Neural cell (in vitro differentiated cells): ENCODE measurements around the gene LRMDA.
A peak's percentile ranks its signal among the peaks of the same experiment; 100 is the strongest.

Source experiments
- EP300 ChIP-seq: fragments of 450-650 bp; conservative IDR thresholded peaks from 2 replicates; pipeline ENCODE4 v1.6.1; 2014; ENCODE audit warnings: antibody characterized with exemption, mild to moderate bottlenecking, moderate library complexity; ENCODE audit not compliant: poor library complexity, severe bottlenecking
- EZH2 ChIP-seq: fragments of 200-600, 300-800 bp; shearing (Covaris generic), sonication (generic); IDR thresholded peaks from 2 replicates; pipeline ENCODE4 v1.6.1; 2014; ENCODE audit warnings: antibody characterized with exemption, low read length, borderline replicate concordance, mild to moderate bottlenecking; ENCODE audit not compliant: insufficient read depth, poor library complexity, severe bottlenecking
- MXI1 ChIP-seq: fragments of 450-650 bp; conservative IDR thresholded peaks from 2 replicates; pipeline ENCODE4 v1.6.1; 2014; ENCODE audit warnings: antibody characterized with exemption, mild to moderate bottlenecking; ENCODE audit not compliant: poor library complexity, severe bottlenecking
- POLR2AphosphoS5 ChIP-seq: IDR thresholded peaks from 2 replicates; pipeline ENCODE4 v1.6.1; 2012
- RAD21 ChIP-seq: fragments of 450-650 bp; conservative IDR thresholded peaks from 2 replicates; pipeline ENCODE4 v1.6.1; 2014; ENCODE audit warnings: antibody characterized with exemption, mild to moderate bottlenecking, moderate library complexity
- SMC3 ChIP-seq: fragments of 450-650 bp; conservative IDR thresholded peaks from 2 replicates; pipeline ENCODE4 v1.6.1; 2014; ENCODE audit warnings: antibody characterized with exemption, mild to moderate bottlenecking, moderate library complexity; ENCODE audit not compliant: poor library complexity
- TAF1 ChIP-seq: IDR thresholded peaks from 2 replicates; pipeline ENCODE4 v1.6.1; 2012; ENCODE audit warnings: low read depth
- TF ChIP-seq, protein P1 (sequence below): fragments of 450-650 bp; IDR thresholded peaks from 2 replicates; pipeline ENCODE4 v1.5.1; 2014; ENCODE audit warnings: antibody characterized with exemption, mild to moderate bottlenecking, moderate library complexity; ENCODE audit not compliant: poor library complexity, severe bottlenecking
- TF ChIP-seq, protein P2 (sequence below): IDR thresholded peaks from 2 replicates; pipeline ENCODE4 v1.6.1; 2012; ENCODE audit warnings: borderline replicate concordance

DNA sequence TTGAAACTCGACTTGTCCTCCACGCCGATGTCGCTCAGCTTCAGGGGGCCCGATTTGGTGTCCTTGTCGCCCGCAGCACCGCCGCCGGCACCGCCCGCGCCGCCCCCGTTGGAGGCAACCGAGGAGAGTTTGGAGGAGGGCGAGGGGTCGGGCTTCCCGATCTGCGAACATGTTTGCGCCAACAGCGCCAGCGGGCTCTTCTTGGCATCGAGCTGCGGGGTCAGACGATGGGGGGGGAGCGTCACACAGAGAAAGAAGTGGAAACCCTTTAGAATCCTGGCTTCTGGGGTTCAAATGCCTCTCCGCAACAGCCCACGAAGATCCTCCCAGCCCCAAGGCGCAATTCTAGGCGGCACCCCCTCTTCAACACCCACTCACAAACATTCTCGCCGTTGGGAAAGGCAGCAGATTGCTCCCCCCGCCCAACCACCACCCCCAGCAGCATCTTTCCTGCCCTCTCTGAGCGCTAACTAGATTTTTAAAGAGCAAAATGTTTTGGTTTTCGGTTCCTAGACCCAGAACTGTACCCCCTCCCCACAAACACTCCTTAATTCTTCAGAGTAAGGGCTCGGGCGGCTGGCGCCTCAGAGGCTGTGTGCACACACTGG lies 31.2 kb upstream of the LRMDA start:
- TF ChIP-seq, protein P1, sequence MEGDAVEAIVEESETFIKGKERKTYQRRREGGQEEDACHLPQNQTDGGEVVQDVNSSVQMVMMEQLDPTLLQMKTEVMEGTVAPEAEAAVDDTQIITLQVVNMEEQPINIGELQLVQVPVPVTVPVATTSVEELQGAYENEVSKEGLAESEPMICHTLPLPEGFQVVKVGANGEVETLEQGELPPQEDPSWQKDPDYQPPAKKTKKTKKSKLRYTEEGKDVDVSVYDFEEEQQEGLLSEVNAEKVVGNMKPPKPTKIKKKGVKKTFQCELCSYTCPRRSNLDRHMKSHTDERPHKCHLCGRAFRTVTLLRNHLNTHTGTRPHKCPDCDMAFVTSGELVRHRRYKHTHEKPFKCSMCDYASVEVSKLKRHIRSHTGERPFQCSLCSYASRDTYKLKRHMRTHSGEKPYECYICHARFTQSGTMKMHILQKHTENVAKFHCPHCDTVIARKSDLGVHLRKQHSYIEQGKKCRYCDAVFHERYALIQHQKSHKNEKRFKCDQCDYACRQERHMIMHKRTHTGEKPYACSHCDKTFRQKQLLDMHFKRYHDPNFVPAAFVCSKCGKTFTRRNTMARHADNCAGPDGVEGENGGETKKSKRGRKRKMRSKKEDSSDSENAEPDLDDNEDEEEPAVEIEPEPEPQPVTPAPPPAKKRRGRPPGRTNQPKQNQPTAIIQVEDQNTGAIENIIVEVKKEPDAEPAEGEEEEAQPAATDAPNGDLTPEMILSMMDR: no peak
- TF ChIP-seq POLR2AphosphoS5 (peak; percentile 36), EZH2 (no peak), RAD21 (peak; percentile 13), TAF1 (peak; percentile 35), EP300 (no peak), MXI1 (peak; percentile 27), SMC3 (no peak)
- TF ChIP-seq, protein P2, sequence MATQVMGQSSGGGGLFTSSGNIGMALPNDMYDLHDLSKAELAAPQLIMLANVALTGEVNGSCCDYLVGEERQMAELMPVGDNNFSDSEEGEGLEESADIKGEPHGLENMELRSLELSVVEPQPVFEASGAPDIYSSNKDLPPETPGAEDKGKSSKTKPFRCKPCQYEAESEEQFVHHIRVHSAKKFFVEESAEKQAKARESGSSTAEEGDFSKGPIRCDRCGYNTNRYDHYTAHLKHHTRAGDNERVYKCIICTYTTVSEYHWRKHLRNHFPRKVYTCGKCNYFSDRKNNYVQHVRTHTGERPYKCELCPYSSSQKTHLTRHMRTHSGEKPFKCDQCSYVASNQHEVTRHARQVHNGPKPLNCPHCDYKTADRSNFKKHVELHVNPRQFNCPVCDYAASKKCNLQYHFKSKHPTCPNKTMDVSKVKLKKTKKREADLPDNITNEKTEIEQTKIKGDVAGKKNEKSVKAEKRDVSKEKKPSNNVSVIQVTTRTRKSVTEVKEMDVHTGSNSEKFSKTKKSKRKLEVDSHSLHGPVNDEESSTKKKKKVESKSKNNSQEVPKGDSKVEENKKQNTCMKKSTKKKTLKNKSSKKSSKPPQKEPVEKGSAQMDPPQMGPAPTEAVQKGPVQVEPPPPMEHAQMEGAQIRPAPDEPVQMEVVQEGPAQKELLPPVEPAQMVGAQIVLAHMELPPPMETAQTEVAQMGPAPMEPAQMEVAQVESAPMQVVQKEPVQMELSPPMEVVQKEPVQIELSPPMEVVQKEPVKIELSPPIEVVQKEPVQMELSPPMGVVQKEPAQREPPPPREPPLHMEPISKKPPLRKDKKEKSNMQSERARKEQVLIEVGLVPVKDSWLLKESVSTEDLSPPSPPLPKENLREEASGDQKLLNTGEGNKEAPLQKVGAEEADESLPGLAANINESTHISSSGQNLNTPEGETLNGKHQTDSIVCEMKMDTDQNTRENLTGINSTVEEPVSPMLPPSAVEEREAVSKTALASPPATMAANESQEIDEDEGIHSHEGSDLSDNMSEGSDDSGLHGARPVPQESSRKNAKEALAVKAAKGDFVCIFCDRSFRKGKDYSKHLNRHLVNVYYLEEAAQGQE: peak; percentile 73
